Body of pancreas (tissue), 4 donors: ENCODE data around the gene PELO.

Experiments
- POLR2A ChIP-seq, 3 donors: fragments of 450-650 bp; IDR thresholded peaks; one replicate each; pipeline ENCODE4 v1.6.1; 2016; ENCODE audit warnings: antibody characterized with exemption in 3 of 3, mild to moderate bottlenecking in 2 of 3
- TF ChIP-seq, protein P1 (sequence below), 7 experiments: fragments of 450-650 bp in 4 of 7; fragments of 200-600 bp in 3 of 7; sonication (generic) in 3 of 7; IDR thresholded peaks; one replicate each; pipeline ENCODE4 v1.5.1; 2016 to 2019; ENCODE audit warnings: antibody characterized with exemption in 7 of 7

DNA sequence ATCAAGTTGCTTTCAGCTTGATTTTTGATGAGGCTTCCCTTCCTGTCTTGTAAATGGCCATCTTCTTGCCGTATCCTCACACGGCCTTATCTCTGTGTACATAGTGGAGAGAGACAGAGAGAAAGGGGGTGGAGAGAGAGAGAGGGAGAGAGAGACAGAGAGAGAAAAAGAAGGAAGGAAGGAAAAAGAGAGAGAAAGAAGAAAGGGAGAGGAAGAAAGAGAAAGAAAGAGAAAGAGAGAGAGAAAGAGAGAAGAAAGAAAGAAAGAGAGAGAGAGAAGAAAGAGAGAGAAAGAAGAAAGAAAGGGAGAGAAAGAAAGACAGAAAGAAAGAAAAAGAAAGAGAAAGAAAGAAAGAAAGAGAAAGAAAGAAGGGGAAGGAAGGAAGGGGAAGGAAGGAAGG, 46.6 kb downstream of the PELO start:
- TF ChIP-seq, protein P1, sequence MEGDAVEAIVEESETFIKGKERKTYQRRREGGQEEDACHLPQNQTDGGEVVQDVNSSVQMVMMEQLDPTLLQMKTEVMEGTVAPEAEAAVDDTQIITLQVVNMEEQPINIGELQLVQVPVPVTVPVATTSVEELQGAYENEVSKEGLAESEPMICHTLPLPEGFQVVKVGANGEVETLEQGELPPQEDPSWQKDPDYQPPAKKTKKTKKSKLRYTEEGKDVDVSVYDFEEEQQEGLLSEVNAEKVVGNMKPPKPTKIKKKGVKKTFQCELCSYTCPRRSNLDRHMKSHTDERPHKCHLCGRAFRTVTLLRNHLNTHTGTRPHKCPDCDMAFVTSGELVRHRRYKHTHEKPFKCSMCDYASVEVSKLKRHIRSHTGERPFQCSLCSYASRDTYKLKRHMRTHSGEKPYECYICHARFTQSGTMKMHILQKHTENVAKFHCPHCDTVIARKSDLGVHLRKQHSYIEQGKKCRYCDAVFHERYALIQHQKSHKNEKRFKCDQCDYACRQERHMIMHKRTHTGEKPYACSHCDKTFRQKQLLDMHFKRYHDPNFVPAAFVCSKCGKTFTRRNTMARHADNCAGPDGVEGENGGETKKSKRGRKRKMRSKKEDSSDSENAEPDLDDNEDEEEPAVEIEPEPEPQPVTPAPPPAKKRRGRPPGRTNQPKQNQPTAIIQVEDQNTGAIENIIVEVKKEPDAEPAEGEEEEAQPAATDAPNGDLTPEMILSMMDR (IDR thresholded peaks at IDR 0.05), result no peak
- no peak for TF ChIP-seq POLR2A (IDR thresholded peaks at IDR 0.05)
